HG02870 (cell line): Measurements from ENCODE around the gene LAMB3.
A peak's percentile ranks its signal among the peaks of the same experiment; 100 is the strongest.

Experiments used
- ATAC-seq: cut with Tn5 transposase; IDR thresholded peaks from one replicate; pipeline ENCODE4 v1.9.1; 2021; ENCODE audit warnings: mild to moderate bottlenecking, moderate library complexity; ENCODE audit not compliant: unreplicated experiment

Gene LAMB3

DNA sequence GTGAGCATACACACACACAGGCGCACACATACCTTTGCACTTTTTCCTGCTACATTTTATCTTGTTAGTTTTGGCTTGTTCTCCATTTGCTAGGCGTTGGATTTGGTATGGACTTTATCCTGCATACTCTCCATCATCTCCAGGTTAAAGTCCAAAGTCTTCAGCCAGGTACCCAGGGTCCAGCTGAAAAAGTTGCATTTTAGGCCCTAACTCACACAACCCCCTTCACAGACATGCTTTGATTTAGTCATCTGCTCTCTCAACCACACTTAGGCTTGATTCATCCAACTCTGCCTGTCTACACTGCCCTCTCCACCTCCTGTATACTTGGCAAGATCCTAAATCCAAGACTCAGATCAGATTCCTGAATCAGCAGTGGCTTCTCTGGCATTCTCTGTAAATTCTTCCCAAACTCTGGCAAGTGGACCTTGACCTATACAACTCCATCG, 10.7 kb upstream of the LAMB3 start:
- ATAC-seq: no peak

DNA sequence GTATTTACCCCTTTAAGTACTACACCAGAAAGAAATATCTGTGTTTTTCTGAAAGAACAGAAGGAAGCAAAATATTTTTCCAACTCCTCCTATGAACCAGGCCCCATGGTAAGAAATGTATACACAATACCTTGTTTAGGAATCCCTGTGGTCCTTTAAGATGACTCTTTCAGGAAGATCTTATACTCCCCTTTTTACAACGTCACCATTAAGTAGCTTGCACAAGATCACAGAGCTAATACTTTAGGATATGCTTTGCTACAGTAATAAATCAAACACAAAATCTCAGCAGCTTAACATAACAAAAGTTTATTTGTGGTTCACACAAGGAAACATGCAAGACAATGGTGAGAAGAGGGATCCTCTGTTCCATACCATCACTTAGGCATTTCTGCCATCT, 8.8 kb upstream of the LAMB3 start:
- no peak for ATAC-seq

DNA sequence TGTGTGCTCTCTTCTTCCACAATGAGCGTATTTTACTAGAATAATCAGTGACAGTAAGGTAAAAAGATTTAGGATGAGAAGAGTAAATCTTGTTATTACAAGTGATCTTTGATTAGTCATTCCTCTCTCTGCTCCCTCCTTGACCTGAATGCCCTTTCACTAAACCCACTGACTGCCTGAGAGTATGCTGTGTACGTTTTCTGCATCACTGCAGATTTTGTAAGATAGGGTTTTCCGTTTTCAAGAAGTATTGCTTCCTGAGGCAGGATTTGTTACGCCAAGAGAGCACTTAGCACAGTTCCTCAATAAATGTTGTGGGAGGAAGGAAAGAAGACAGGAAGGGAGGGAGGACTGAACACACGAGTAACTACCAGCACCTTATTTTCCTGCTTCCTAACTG, 7.7 kb upstream of the LAMB3 start:
- peak; percentile 82 for ATAC-seq

DNA sequence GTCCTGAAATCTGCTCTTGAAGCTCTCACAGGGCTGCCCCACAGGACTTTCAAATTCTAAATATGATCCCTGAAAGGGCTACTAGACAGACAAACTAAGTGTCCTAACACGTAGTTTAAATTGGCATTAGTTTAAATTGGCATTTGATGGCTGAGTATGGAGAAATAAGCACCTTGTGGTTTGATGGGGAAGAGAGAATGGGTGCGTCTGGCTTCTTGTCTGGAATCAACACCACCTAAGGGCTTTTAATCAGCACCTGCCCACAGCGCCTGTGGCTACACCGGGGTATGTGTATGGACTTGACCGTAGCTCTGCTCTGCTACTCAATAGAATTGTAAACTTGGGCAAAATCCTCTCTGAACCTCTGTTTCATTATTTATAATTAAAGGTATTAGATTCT, 5.7 kb upstream of the LAMB3 start:
- ATAC-seq: no peak

DNA sequence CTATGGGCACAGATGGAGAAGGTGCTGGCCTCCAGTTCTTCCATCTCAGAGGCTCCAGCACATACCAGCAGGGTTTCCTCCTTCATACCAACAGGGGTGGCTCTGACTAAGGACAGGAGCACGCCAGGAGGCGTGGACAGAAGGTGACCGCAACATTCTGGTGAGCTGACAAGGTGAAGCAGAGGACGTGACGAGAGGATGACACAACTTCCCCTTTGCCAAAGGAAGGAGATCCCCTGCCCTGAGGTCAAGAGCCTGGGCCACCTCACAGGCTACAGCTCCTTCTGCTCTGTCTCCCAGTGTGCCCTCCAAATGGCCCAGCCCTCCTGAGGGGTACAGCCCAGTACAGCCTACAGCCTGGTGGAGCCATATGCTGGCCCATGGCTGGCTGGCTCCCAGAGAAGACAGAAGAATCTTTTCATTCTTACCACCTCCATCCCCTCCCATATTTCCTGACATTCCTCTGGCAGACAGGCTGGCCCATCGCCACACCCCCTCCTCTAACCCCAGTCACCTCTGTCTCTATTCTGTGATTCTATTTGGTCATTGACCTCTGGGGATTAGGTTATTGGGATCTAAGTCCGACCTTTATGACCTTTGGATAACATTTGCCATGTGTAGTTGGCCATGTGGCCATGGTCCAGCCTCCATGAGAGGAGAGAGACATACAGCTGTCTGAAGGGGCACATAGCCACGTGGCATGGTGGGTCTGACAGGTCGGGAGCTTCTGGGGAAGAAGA, 5.1 kb upstream of the LAMB3 start:
- ATAC-seq: no peak

DNA sequence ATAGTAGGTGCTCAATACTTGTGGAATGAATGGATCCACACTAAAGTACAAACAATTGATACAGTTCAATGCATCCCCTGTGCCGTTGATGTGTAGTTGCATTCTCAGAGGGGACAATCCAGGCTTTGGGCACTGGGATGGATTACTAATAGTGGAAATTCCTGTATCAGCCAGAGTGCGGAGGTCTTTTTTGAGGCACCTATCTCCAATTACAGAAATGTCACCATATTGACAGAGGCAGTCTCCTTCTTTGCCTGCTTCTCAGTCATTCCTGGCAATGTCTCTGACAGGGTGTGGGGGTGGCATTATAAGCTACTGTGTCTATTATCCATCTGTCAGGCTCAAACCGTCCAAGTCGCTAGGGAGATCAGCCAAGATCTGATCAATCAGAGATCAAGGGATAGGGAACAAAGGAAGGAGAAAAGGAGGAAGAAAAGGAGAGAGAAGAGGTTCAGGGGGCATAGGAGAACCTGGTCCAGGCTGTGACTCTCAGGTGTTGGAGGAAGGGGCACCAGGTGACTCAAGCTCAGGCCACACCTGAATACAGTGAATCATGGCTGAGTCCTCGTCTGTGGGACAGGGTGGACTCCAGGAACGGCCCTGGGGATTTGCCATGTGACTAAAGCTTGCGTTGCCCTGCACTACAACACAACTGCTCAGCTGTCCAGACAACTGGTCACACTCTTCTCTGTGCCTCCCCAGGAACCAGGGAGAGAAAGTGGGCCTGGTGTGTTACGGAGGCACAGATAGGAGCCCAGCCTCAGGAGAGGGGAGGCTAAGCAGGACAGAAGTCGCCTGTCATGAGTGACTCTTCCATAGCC, 3.4 kb upstream of the LAMB3 start:
- ATAC-seq: no peak

DNA sequence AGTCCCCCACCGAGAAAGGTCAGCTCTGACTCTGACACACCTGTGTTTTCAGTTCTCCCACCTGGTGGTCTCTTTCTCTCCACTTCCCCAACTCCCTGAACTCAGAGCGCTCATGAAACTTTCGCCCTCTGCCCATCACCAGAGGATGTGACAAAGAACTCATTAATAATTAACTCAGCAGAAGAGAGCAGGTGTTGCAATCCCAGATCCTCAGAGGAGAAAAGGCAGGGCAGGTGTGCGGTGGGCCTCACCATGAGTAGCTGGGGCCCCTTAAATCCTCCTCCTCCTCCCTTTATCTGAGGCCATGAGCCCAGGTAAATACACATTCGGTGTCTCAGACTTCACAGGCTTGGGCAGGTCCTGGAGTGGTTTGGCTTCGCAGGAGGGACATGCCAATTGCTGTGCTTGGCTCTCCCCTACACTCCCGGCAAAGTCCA, 1.7 kb upstream of the LAMB3 start:
- no peak for ATAC-seq

DNA sequence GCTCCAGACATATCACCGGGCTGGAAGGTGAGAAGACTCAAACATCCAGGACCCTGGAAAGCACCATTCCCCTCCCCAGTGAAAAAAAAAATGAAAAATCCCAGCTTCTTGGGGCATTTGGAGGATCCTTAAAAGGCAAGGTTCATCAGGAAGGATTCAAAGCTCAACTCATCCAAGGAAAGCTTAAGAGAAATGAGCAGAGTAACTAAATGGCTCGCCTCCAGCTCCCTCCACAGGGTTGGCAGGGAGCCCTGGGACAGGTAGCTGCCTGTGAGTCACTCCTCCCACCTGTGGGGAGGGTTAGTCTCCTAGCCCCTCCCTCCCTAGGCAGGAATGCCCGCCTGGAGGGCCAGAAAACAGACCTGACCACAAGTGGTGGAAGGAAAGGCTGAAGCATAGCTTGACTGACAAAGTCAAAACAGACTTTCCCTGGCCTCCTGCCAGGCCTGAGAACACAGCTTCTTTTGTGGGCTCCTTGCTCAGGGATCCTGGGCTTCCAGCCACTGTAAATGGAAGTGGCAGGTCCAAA, 712 bp upstream of the LAMB3 start:
- no peak for ATAC-seq

DNA sequence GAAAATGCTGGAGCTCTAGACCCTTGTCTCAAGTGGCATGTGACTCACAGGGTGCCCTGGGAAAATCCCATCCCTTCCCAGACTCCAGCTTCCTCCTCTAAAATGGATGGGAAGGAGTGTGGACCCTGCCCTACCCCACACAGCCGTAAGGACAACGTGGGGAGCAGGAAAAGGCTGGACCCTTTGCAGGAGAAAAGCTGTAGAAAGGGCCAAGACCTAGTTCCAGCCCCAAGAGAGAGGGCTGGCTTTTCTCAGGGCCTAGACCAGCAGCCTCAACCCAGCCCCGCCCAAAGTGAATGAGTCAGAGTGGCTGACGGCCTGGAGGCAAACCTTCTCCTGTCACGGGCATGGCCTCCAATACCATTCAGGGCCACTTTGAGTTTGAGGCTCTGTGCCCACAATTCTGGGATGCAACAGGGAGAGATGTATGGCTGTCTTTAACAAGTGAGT, 1.1 kb downstream of the LAMB3 start:
- ATAC-seq: peak; percentile 79

DNA sequence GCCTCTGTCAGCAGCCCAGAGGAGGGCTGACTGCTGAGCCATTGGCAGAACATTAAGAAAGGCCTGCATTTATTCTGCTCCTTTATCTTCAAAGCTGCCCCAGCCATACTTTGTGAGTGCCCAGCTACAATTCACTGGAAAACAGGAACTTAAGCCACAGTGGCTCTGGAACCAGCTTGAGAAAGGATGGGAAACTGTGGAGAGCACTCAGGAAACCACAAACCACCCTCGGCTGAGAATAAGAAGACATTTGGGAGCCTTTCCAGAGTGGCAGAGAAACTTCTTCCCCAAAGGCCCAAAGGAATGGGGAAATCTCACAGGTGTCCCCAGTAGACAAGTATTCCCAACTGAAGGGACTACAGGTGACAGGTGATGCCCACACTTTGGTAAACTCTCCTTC, 1.8 kb downstream of the LAMB3 start:
- no peak for ATAC-seq

DNA sequence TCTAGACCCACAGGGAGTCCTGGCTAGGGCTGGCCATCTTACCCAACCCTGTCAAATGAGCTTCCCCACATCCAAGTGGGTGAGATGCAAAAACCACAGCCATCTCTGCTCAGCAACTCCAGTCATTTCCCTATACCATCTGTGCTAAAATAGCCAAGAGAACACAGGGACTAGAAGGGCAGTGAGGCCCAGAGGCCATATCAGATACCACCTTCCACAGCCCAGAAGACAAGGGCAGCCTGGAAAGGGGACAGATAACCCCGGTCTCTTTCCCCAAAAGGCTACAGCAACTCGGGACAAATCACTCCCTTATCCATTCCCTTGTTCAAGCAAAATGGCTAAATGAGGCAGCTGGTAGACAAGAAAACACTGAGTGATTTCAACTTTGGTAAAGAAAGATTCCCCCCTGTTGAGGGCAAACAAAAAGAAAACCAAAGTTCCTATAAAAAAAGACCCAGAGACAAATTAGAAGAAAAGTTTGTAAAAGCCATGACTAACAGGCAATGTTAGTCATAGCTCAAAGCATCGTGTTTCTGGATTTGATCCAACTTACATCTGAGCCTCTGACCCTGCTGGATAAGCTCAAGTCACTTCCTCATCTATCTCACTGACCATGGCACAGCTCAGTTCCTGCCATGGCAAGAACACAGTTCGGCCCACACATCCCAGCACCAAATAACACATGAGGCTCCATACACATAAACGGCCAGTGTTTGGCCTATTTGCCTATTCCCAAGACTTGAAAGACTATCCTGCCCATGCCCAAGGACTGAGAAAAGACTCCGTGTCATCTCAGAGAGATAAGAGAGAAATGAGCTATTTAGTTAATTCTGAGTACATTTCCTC, 3.1 kb downstream of the LAMB3 start:
- no peak for ATAC-seq

DNA sequence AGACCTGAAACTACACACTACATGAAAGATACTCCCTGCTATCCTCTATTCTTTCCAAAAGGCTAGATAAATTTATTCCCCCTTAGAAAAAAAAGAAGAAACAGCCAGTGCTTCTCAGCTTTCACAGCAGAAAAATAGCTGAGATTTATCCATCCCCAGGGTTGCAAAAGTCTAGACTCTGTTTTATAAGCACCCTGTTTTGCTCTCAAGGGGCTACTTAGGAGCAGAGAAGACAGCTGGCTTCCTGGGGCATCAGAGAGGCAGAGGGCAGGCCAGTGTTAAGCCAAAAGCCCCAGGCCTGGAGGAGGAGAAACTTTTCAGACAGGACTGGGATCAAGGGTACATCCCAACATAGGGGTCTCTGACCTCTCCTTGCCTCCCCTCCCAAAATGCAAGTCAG, 3.9 kb downstream of the LAMB3 start:
- ATAC-seq: no peak

DNA sequence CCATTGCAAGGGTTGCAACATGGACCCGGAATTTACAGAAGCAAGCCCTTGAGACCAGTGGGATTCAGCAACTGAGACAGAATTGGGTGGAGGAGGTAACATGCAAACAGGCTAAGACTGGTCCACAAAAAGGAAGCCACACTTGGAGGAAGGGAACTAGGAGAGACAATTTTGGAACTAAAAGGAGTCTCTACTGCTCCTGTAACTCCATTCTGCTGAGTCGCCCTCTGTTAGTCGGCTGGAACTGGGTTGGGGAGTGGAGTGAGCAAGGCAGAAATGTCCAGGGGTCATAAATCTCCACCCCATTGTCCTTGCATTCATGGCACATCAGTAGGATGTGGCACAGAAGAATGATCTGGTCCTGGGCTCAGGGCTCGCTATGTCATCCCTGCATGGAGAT, 5.1 kb downstream of the LAMB3 start:
- no peak for ATAC-seq

DNA sequence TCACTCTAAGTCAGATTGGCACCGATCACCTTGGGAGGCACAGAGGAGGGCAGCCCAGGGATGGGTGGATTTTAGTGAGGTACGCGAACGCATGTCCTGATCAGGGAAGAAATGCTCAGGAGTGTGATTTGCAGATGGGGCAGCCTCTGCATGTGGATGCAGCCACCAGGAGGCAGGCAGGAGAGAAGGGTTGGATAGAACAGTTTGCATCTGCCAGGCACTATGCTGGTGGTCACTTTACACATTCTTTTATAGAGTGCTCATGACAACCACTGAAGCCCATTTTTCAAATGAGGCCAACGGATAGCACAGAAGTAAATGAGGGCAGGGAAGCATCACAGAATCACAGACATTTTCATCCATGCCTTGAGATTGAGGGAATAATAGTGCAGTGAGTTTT, 5.7 kb downstream of the LAMB3 start:
- ATAC-seq: no peak

DNA sequence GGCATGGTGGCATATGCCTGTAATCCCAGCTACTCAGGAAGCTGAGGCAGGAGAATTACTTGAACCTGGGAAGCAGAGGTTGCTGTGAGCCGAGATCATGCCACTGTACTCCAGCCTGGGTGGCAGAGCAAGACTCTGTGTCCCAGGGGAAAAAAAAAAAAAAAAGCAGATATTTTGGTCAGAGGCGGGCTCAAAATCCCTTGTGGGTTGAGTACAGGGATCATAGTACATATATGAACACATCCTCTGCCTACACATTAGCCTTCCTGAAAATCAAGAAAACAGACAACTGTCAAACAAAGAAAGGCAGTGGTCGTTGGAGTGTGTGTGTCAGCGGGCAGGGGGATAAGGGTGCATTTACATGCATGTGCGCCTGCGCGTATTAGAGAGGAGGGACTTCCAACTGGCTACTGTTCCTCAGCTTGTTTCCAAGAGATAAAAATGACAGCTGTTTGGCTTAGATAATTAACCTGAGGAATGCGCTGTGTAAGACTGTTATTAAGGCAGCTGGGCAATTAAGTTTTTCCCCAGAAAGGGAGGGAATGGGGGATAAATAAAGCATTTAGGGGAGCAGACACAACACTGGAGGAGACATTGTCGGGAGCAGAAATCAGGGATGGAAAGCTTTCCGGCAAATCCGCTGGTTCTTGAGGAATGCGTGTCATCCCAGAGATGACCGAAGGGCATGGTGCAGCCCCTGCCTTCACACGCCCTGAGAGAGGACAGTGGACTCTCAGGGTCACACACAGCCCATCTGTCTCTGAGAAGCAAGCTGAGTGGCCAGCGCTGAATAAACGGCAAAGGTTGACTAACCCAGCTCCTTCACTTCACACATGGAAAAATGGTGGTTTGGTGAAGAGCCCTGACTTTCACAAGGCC, 6.4 kb downstream of the LAMB3 start:
- no peak for ATAC-seq

DNA sequence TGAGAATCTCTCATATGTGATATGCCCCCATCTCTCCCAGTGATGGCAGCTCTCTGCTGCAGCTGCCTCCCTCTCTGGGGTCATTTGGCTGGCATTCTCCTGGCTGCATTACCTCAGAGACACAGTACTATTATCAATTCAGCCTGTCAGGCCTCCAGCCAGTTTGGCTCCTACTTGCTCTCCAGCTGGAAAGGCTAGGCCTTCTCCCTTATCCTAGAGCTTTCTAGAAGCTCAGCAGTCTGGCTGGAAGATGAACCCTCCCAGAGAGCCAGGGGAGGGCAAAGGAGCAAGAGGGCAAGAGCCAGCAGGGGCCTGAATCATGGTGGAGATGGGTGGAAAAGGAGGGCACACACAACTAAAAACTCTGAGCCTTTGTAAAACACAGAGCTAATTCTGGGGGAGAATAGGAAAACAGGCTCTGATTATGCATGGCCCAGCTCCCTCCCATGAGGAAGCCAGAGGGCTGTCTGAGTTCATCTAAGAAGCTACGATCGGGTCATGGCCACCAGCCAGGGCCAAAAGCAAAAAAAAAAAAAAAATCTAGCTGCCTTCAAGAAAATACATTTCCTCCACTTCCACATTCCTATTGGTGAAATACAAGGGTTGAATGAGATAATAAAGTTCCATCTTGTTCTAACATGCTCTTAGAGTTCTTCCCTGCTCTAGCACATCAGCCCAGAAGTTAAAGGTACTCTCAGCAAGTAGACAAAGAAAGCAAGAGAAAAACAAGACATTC, 8.8 kb downstream of the LAMB3 start:
- ATAC-seq: no peak

DNA sequence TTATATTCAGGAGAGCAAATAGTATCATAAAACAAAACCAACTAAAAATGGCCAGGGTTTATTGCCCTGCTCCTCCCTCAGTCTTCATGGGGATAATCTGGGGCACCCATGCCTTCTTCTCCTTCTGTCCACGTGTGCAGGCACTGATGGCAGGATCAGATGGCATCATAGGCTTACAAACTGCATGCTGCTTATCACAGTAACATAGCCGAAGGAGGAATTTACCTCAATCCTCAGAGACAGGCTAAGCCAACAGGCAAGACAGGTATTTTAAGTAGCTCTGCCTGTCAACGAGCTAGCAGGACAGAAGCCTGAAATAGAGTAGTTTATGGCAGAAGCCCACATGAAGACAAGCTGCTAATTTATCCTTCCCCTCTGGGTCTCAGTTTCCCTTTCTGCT, 9.4 kb downstream of the LAMB3 start:
- no peak for ATAC-seq

DNA sequence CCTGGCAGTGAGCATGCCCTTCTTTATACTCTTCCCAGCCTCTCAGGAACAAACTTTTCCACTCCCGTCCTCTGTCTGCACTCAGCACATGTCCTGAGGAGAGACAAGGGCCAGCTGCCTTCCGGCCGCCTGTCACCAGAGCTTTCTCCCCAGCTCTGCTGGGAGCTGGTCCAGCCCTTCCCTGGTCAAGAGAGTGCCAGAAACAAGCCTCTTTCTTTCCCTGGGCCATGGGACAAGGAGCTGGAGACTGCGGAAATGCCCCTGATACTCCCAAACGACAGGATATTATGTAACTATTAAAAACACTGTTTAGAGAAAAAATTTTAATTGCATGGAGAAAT, 10.4 kb downstream of the LAMB3 start:
- no peak for ATAC-seq

DNA sequence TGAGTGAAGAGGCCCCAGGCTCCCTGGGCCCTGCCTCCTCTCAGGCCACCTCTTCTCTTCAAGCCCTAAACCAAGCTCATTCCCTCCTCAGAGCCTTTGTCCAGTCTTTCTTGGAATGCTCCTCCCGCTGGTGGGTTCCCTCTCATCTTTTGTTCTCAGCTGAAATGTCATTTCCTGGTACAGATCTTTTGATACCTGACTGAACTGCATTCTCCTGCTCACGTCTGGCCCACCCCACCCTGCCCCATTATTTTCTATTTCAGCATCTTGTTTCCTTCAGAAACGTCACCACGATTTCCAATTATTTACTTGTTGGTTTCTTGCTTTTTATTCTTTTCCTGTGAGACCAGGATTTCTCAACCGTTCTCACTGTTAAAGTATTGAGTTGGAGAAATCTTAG, 16.4 kb downstream of the LAMB3 start:
- ATAC-seq: no peak
